ENCODE measurements around the gene MRI1. TPM values are rescaled to one million over a fixed set of nuclear protein-coding genes. Genes with fewer than 3 reads are reported as not detected.
"Not testable (repeated sequence)": the region's sequence is repeated elsewhere in the genome, so short reads cannot be mapped to it uniquely, and the experiment has no call there.

MRI1 gene
- total and polyA plus RNA-seq, 4 experiments from 2014 or later = 3.5 to 52.3 (median 32.4) TPM

- H3K27me3 ChIP-seq (ENCODE audit: insufficient read depth, low read length) = no peaks in the 10 kb centered on the region
- DNase-seq = no peak
- no peaks in the 10 kb centered on the region for H3K9me3 Mint-ChIP-seq
- ChIA-PET CTCF (ENCODE audit: partially characterized antibody) (no interaction called here), POLR2A (ENCODE audit: partially characterized antibody) (interaction anchor here (0.6 to 1.4 kb wide), 3 partner anchors 12 to 77 kb away, joined by 3 to 6 read pairs (median 3); partner anchors contain the start of gene C19orf53)
- no peak overlapping the region for H3K27ac ChIP-seq (ENCODE audit: low read depth, low read length)
- H3K36me3 ChIP-seq (ENCODE audit: insufficient read depth, low read length) = no peaks in the 10 kb centered on the region
- H3K9me3 ChIP-seq (ENCODE audit: control insufficient read depth in 1 of 2, low read length in 2 of 2) = no peaks in the 10 kb centered on the region
- no peaks in the 10 kb centered on the region for H3K27me3 Mint-ChIP-seq
- H3K4me1 ChIP-seq (ENCODE audit: insufficient read depth, low read length) = peaks cover 16% of the 10 kb centered on the region
- H3K4me3 Mint-ChIP-seq = no peak overlapping the region
- intact Hi-C loops (cut with micrococcal nuclease) = no loop called here
- no peak overlapping the region for H3K27ac Mint-ChIP-seq
- peaks cover 0 to 9% of the 10 kb centered on the region in 2 donors for H3K36me3 Mint-ChIP-seq
- peaks cover 8 to 20% (median 14%) of the 10 kb centered on the region in 4 donors for H3K4me1 Mint-ChIP-seq
- no peak overlapping the region for H3K4me3 ChIP-seq (ENCODE audit: low read length in 2 of 2)
These were observed 20.1 kb upstream of the MRI1 start for GRCh38 chr19:13744174-13744573.

GRCh38 chr19:13747098-13747453 lies 17.2 kb upstream of the MRI1 start:
- Histone ChIP-seq H3K27me3 (ENCODE audit: insufficient read depth, low read length) (no peaks in the 10 kb centered on the region), H3K9me3 (ENCODE audit: control insufficient read depth in 1 of 2, low read length in 2 of 2) (no peaks in the 10 kb centered on the region), H3K4me3 (ENCODE audit: low read length in 2 of 2) (peak overlapping the region; percentile 47 to 89), H3K27ac (ENCODE audit: low read depth, low read length) (peak overlapping the region; percentile 87), H3K4me1 (ENCODE audit: insufficient read depth, low read length) (peaks cover 29% of the 10 kb centered on the region), H3K36me3 (ENCODE audit: insufficient read depth, low read length) (peaks cover 4% of the 10 kb centered on the region)
- peak overlapping the region; percentile 83 to 97 (median 93) for H3K27ac Mint-ChIP-seq
- ChIA-PET POLR2A (ENCODE audit: partially characterized antibody) (interaction anchor here (0.7 to 3.1 kb wide), 19 partner anchors 9 to 772 kb away, joined by 3 to 38 read pairs (median 8); partner anchors contain the start of genes ASF1B, C19orf53, MRI1 and RFX1), CTCF (ENCODE audit: partially characterized antibody) (no interaction called here)
- no peak for DNase-seq
- H3K36me3 Mint-ChIP-seq = peaks cover 5 to 6% of the 10 kb centered on the region in 2 donors
- H3K4me1 Mint-ChIP-seq = peaks cover 15 to 44% (median 18%) of the 10 kb centered on the region in 4 donors
- intact Hi-C loops (cut with micrococcal nuclease) = loop anchor here (1.0 kb wide), 2 partner anchors 16 to 48 kb away; partner anchors contain the start of gene ZSWIM4
- H3K4me3 Mint-ChIP-seq = peak overlapping the region; percentile 88 to 92 (median 92)
- no peaks in the 10 kb centered on the region for H3K9me3 Mint-ChIP-seq
- H3K27me3 Mint-ChIP-seq = no peaks in the 10 kb centered on the region

- Histone ChIP-seq H3K27ac (ENCODE audit: low read depth, low read length) (peak overlapping the region; percentile 87), H3K36me3 (ENCODE audit: insufficient read depth, low read length) (peaks cover 10% of the 10 kb centered on the region), H3K4me3 (ENCODE audit: low read length in 2 of 2) (peak overlapping the region; percentile 77 to 89), H3K9me3 (ENCODE audit: control insufficient read depth in 1 of 2, low read length in 2 of 2) (no peaks in the 10 kb centered on the region), H3K27me3 (ENCODE audit: insufficient read depth, low read length) (no peaks in the 10 kb centered on the region), H3K4me1 (ENCODE audit: insufficient read depth, low read length) (peaks cover 29% of the 10 kb centered on the region)
- CTCF ChIA-PET (ENCODE audit: partially characterized antibody) = interaction anchor here (1.1 to 1.5 kb wide), 5 partner anchors 17 to 470 kb away, joined by 3 to 5 read pairs (median 4); partner anchors contain the start of gene ASF1B
- peak overlapping the region; percentile 83 to 97 (median 96) for H3K27ac Mint-ChIP-seq
- no peaks in the 10 kb centered on the region for H3K27me3 Mint-ChIP-seq
- peaks cover 15 to 44% (median 18%) of the 10 kb centered on the region in 4 donors for H3K4me1 Mint-ChIP-seq
- H3K9me3 Mint-ChIP-seq = no peaks in the 10 kb centered on the region
- DNase-seq = no peak
- intact Hi-C loops (cut with micrococcal nuclease) = no loop called here
- H3K36me3 Mint-ChIP-seq = peaks cover 5 to 11% of the 10 kb centered on the region in 2 donors
- POLR2A ChIA-PET (ENCODE audit: partially characterized antibody) = interaction anchor here (0.6 to 3.1 kb wide), 23 partner anchors 14 to 936 kb away, joined by 3 to 38 read pairs (median 5); partner anchors contain the start of genes ASF1B, C19orf53, MRI1 and RFX1
- H3K4me3 Mint-ChIP-seq = peak overlapping the region; percentile 88 to 92 (median 92)
These were observed 16.0 kb upstream of the MRI1 start for GRCh38 chr19:13748169-13748828.

- Histone ChIP-seq H3K27ac (ENCODE audit: low read depth, low read length) (no peak overlapping the region), H3K9me3 (ENCODE audit: control insufficient read depth in 1 of 2, low read length in 2 of 2) (no peaks in the 10 kb centered on the region), H3K4me3 (ENCODE audit: low read length in 2 of 2) (no peak overlapping the region), H3K4me1 (ENCODE audit: insufficient read depth, low read length) (peaks cover 29% of the 10 kb centered on the region), H3K36me3 (ENCODE audit: insufficient read depth, low read length) (peaks cover 34% of the 10 kb centered on the region), H3K27me3 (ENCODE audit: insufficient read depth, low read length) (no peaks in the 10 kb centered on the region)
- intact Hi-C loops (cut with micrococcal nuclease) = no loop called here
- Mint-ChIP-seq H3K27me3 (no peaks in the 10 kb centered on the region), H3K4me1 (peaks cover 15 to 44% (median 19%) of the 10 kb centered on the region in 4 donors), H3K9me3 (no peaks in the 10 kb centered on the region), H3K27ac (peak overlapping the region in 3 of 7 donors; percentile 22 to 36 (median 25)), H3K4me3 (no peak overlapping the region), H3K36me3 (peaks cover 19 to 29% of the 10 kb centered on the region in 2 donors)
- CTCF ChIA-PET (ENCODE audit: partially characterized antibody) = no interaction called here
- POLR2A ChIA-PET (ENCODE audit: partially characterized antibody) = interaction anchor here (1.1 kb wide), 1 partner anchor 20 kb away, joined by 3 read pairs; no protein-coding TSS in a partner anchor
- no peak for DNase-seq
These were observed 12.9 kb upstream of the MRI1 start for GRCh38 chr19:13751436-13751835.

GRCh38 chr19:13753622-13754021 lies 10.7 kb upstream of the MRI1 start:
- H3K9me3 Mint-ChIP-seq; CTCF ChIA-PET (ENCODE audit: partially characterized antibody); H3K27ac Mint-ChIP-seq; DNase-seq; H3K9me3 ChIP-seq (ENCODE audit: control insufficient read depth in 1 of 2, low read length in 2 of 2); H3K27ac ChIP-seq (ENCODE audit: low read depth, low read length); intact Hi-C loops (cut with micrococcal nuclease); H3K4me3 Mint-ChIP-seq; H3K27me3 ChIP-seq (ENCODE audit: insufficient read depth, low read length); H3K4me3 ChIP-seq (ENCODE audit: low read length in 2 of 2); H3K27me3 Mint-ChIP-seq: not testable (repeated sequence)
- peaks cover 52% of the 10 kb centered on the region for H3K36me3 ChIP-seq (ENCODE audit: insufficient read depth, low read length)
- peaks cover 6 to 30% (median 11%) of the 10 kb centered on the region in 4 donors for H3K4me1 Mint-ChIP-seq
- POLR2A ChIA-PET (ENCODE audit: partially characterized antibody) = interaction anchor here (0.7 kb wide), 1 partner anchor 999 kb away, joined by 3 read pairs; no protein-coding TSS in a partner anchor
- peaks cover 31 to 48% of the 10 kb centered on the region in 2 donors for H3K36me3 Mint-ChIP-seq
- H3K4me1 ChIP-seq (ENCODE audit: insufficient read depth, low read length) = peaks cover 19% of the 10 kb centered on the region

GRCh38 chr19:13756210-13756609 lies 8.1 kb upstream of the MRI1 start:
- H3K27ac ChIP-seq (ENCODE audit: low read depth, low read length) = no peak overlapping the region
- H3K4me3 ChIP-seq (ENCODE audit: low read length in 2 of 2) = no peak overlapping the region
- peaks cover 0 to 4% (median 2%) of the 10 kb centered on the region in 4 donors for H3K4me1 Mint-ChIP-seq
- POLR2A ChIA-PET (ENCODE audit: partially characterized antibody) = no interaction called here
- CTCF ChIA-PET (ENCODE audit: partially characterized antibody) = no interaction called here
- peaks cover 31 to 58% of the 10 kb centered on the region in 2 donors for H3K36me3 Mint-ChIP-seq
- no peak for DNase-seq
- peak overlapping the region in 1 of 7 donors; percentile 3 for H3K27ac Mint-ChIP-seq
- H3K27me3 ChIP-seq (ENCODE audit: insufficient read depth, low read length) = no peaks in the 10 kb centered on the region
- H3K9me3 Mint-ChIP-seq = no peaks in the 10 kb centered on the region
- H3K36me3 ChIP-seq (ENCODE audit: insufficient read depth, low read length) = peaks cover 58% of the 10 kb centered on the region
- intact Hi-C loops (cut with micrococcal nuclease) = no loop called here
- no peaks in the 10 kb centered on the region for H3K27me3 Mint-ChIP-seq
- H3K4me3 Mint-ChIP-seq = no peak overlapping the region
- no peaks in the 10 kb centered on the region for H3K9me3 ChIP-seq (ENCODE audit: control insufficient read depth in 1 of 2, low read length in 2 of 2)
- H3K4me1 ChIP-seq (ENCODE audit: insufficient read depth, low read length) = no peaks in the 10 kb centered on the region

Data from CD4-positive, alpha-beta memory T cell (primary cell).